ENCODE data around the gene NIT1.

GRCh38 chr1:161139766-161140165 is 21.9 kb downstream of the NIT1 start:
- TF ChIP-seq CTCF (IDR thresholded peaks at IDR 0.05) = peak; percentile 54
- no peak for TF ChIP-seq EZH2 (IDR thresholded peaks at IDR 0.05; ENCODE audit: borderline replicate concordance, insufficient read depth, low read depth, low read length, poor library complexity, severe bottlenecking)
